Measurements from ENCODE around the gene SOCS1. TPM values are rescaled to one million over a fixed set of nuclear protein-coding genes. Genes with fewer than 3 reads are reported as not detected.
"Not testable (repeated sequence)": the region's sequence is repeated elsewhere in the genome, so short reads cannot be mapped to it uniquely, and the experiment has no call there.

The SOCS1 gene
- 17.1 and 21.2 TPM in 2 replicates for total RNA-seq (2014; rRNA removed; shearing (Covaris generic))

DNA sequence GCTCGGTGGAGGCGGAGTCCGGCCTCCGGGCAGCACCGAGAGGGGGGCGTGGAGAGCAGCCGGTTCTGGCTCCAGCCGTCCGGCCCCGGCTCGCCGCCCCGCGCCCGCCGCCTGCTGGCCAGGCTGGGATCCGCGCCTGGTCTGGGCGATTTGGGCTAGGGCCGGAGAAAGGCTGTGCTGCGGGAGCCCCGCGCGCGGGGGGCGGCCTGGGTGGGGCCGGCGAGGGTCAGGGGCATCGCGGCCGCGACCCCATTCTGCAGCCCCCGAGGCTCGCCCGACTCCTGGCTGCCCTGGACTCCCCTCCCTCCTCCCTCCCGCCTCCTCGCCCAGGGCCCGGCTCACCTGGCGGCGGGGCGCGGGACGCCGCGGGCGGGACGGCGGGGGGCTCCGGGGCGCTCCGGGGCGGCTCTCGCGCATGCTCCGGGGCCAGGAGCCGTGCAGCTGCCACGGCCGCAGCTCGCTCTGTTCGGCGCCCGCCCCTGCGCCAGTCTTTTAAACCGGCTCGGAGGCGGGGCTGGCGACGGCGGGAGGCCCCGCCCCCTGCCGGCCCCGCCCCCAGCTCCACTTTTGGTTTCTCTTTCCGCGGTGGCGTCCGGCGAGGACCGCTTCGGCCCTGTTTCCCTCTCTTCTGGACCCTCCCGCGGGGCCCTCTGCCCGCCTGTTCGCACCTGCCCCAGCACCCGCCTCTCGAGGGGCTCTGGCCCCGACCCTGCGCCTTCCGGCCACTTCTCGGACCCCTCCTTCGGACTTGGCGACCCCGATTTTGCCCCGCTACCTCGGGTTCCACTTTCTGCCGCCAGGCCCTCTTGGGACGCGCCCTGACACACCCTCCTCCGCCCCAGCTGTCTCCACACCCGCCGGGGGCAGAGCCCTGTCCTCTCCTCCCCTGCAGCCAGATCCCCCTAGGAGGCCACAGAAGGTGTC lies at the start of gene SOCS1:
Gene SOCS1, minus strand, starts transcription at position 468 of the 924 bp plus-strand sequence. CDS start 726 bp downstream, outside the sequence.
- peak; percentile 86 for DNase-seq (ENCODE audit: low read depth)

DNA sequence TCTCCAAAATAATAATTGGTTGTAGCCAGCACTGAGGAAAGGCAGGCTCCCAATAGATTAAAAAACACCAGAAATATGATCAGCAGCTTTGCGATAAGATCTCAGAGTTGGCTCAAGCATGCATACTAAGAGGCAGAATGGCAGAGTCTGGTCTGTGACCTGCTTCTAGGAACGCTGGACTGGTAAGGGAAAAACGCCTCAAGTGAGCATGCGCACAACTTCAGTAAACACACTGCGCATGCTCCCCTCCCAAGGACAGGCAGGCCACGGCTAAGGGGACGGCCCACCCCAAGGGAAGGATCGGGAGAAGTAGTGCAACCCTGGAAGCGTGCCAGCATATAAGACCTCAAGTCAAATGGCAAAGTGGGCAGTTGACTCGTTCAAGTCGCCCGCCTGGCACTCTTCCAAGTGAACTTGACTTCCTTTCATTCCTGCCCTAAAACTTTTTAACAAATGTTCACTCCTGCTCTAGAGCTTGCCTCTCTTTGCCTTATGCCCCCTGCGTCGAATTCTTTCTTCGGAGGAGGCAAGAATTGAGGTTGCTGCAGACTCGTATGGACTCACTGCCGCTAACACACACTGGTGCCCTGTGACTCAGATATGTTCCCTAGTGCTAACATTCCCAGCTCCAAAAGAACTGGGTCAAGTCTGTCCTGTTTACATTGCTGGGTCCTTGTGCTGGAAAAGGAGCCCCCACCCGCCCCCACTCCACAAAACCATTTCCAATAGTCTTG lies 47.6 kb upstream of the SOCS1 start:
- no peak for DNase-seq (ENCODE audit: low read depth)

GRCh38 chr16:11302977-11303376 lies 47.0 kb upstream of the SOCS1 start:
- DNase-seq (ENCODE audit: low read depth): no peak

DNA sequence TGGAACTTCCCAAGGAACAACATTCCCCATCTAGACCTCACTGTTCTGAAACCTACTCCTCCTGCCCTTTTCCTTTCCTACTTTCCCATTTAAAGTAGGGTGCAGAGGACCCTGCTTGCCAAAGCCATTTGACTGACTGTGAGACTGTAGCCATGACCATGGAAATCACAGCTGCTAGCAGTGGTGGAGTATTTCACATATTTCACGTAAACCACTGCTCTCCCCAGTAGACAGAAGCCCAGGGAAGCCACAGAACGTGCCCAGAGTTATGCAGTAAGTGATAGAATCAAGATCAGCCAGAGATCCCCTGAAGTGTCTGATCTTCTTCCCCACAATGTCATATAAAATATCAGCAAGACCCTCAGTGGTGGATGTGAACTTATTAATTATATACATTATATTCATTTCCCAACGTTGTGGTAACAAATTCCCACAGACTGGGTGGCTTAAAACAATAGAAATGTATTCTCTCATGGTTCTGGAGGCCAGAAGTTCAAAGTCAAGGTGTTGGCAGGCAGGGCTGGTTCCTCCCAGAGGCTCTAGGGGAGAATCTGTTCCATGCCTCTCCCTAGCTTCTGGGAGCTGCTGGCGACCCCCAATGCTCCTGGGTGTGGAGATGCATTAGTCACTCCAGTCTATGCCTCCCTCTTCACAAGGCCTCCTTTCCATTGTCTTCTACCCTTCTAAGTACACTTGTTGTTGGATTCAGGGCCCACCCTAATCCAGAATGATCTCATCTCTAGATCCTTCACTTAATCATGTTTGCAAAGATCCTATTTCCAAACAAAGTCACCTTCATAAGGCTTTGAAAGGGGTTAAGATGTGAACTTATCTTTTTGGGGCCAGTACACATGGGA lies 45.9 kb upstream of the SOCS1 start:
- no peak for DNase-seq (ENCODE audit: low read depth)

- DNase-seq (ENCODE audit: low read depth): no peak
These were observed 44.5 kb upstream of the SOCS1 start for GRCh38 chr16:11300560-11300892.

DNA sequence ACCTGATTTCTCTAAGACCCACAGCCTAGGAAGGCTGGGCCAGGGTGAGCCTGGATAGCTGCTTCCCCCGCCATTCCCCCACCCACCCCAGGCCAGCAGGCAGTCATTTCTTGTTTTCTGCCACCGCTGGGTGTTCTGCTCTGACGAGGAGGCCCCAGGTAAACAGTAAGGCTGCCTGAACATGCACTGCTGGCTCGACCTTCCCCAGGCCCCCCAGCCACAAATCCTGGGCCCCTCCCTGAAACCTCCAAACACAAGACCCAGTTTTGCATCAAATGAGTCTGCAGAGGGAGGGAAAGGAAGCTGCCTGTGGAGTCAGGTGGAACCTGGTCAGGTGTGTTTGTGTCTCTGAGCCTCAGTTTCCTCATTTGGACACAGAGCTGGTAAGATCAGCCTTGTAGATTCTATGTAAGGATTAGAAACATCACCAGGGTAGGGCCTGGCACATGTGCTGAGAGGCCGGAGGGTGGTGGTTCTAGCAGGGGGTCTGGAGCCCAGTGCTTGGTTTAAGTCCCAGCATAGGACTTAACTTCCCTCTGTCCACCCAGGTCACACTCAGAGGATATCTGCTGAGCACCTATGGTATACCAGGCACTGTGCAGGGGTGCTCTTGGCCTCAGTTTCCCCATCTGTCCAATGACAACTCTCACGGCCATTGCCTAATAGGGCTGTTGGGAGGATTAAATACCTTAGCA lies 44.0 kb upstream of the SOCS1 start:
- DNase-seq (ENCODE audit: low read depth): no peak

- DNase-seq (ENCODE audit: low read depth): not testable (repeated sequence)
These were observed 43.0 kb upstream of the SOCS1 start for GRCh38 chr16:11298950-11299547.

- DNase-seq (ENCODE audit: low read depth): no peak
These were observed 42.3 kb upstream of the SOCS1 start for GRCh38 chr16:11298143-11298900.

DNA sequence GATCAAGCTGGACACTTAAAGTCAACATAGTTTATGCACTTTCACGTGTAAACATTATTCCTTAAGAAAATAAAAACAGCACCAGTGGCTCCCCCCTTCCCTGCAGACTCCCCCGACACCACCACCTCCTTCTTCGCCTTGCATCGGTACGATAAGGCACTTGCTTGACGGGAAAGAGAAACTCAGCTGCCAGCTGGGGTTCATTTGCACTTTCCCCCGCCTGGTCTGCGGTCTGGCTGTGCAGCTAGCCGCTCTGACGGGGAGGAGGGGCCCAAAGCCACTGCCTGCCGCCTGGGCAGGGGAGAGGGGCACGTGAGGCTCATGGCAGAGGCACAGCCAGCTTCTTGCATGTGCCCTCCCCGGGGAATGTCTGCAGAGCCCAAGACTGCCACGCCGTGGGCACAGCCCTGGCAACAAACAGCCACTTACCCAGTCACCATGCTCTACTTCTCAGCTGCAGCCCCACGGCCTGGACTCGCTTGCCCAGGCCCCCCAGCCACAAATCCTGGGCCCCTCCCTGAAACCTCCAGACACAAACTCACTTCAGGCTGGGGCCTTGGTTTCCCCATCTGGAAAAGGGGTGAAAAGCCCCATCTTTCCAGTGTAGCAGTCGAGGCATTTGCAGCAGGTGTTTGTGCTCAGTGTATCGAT lies 41.6 kb upstream of the SOCS1 start:
- peak; percentile 79 for DNase-seq (ENCODE audit: low read depth)

DNA sequence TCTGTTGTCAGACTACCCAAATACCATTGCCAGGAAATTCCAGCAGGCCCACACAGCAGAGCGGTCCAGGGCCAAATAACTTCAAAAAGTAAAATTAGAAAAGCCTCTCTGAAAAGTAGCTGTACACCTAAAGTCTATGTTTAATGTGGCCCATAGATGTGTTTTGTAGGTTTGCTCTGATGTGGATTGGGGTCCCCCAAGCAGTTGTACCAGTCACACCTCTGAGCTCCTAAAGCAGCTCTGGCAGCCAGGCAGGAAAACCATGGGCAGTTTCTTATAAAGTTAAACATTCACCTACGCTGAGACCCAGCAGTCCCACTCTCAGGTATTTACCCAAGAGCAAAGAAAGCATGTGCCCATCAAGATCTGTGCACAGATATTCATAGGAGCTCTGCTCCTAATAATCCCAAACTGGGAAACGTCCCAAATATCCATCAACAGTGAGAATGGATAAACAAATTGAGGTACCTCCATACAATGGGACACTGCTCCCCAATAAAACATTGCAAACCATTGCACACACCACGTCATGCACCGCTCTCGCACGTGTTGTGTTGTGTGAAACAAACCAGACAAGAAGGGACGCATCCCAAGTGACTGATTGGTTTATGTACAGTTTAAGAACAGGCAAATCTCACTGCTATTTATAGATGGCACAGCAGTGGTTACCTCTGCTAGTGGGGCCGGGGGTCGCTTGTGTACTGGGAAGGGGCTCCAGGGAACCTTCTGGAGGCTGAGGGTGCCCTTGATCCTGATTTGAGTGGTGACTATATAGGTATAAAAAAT lies 40.9 kb upstream of the SOCS1 start:
- DNase-seq (ENCODE audit: low read depth): no peak

- no peak for DNase-seq (ENCODE audit: low read depth)
These were observed 40.3 kb upstream of the SOCS1 start for GRCh38 chr16:11296351-11296705.

- DNase-seq (ENCODE audit: low read depth): no peak
These were observed 39.7 kb upstream of the SOCS1 start for GRCh38 chr16:11295672-11296071.

DNA sequence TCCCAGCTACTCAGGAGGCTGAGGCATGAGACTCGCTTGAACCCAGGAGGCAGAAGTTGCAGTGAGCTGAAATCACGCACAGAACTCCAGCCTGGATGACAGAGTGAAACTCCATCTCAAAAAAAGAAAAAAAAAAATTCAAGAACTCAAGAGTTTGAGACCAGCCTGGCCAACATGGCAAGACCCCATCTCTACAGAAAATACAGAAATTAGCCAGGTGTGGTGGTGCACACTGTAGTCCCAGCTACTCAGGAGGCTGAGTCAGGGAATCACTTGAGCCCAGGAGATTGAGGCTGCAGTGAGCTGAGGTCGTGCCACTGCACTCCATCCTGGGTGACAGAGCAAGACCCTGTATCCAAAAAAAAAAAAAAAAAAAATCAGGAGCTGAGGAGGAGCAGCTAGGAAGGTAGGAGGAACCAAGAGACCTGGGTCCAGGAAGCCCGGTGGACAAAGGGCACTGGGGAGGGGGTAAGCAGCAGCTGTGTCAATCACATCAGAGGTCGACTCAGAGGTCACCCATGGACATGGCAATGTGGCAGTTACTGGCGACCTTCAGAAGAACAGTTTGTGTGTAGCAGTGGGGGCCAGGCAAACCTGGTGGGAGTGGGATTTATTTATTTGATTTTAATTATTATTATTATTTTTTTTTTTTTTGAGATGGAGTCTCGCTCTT lies 36.2 kb upstream of the SOCS1 start:
- DNase-seq (ENCODE audit: low read depth): no peak

GRCh38 chr16:11291091-11291703 lies 35.2 kb upstream of the SOCS1 start:
- DNase-seq (ENCODE audit: low read depth): no peak

DNA sequence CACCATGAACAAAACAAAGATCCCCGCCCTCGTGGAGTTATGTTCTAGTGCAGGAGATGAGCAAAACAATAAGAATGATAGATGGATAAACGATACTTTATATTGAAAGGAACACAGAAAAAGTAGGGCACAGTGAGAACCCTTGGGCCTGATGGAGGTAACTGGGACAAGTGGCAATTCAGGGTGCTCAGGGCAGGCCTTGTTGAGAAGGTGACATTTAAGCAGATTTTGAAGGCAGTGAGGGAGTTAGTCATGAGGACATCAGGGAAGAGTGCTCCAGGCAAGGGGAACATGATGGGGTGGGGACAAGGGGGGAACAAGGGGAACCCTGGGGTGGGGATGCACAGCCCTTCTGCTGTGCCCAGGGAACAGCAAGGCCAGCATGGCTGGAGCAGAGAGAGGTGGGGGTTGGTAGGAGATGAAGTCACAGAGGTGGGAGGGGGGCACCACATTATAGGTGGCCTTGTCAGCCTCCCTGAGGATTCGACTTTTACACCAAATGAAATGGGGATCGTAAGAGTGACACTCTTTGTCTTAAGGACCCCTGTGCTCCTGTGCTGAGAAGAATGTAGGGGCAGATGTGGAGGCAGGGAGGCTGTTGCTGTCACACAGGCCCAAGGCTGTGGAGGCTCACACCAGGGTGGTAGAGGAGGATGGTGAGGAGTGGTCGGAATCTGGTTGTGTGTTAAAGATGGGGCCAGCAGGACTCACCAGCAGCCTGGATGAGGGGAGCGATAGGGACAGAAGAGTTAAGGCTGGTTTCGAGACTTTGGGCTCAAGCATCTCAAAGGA lies 34.3 kb upstream of the SOCS1 start:
- DNase-seq (ENCODE audit: low read depth): no peak

DNA sequence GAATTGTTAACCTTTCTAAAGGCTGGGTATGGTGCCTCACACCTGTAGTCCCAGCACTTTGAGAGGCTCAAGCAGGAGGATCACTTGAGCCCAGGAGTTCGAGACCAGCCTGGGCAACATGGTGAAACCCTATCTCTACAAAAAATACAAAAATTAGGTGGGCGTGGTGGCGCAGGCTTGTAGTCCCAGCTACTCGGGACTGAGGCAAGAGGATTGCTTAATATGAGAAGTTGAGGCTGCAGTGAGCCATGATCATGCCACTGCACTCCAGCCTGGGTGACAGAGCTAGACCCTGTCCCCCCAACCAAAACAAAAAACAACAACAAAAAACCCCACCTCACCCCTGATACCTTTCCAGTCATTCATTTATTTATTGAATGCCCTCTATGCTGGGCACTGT lies 33.7 kb upstream of the SOCS1 start:
- DNase-seq (ENCODE audit: low read depth): not testable (repeated sequence)

DNA sequence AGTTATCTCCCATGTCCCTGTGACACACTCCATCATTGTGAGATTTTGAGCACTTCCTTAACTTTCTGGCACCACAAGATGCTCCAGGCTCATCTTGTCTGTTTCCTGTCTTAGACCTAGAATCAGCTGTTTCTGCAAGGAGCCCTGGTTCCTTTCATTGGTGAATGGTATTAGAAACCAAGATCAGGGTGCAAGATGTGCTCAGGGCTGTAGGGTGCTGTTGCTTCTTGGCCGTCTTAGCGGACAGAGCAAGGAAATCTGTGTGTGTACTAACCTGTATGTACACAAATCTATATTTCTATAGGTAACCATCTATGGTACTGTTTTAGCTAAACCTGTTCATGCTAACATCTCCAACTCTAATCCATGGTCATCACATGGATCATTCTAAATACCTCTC lies 33.2 kb upstream of the SOCS1 start:
- no peak for DNase-seq (ENCODE audit: low read depth)
